Mesothelial cell of epicardium (in vitro differentiated cells): ENCODE results near the gene DCAF10. TPM values are rescaled to one million over a fixed set of nuclear protein-coding genes. Genes with fewer than 3 reads are reported as not detected.
"Not testable (repeated sequence)": the region's sequence is repeated elsewhere in the genome, so short reads cannot be mapped to it uniquely, and the experiment has no call there.

Experiments used
- DNase-seq, 2 experiments: peaks; one replicate each; pipeline ENCODE4 v3.0.0; 2021; ENCODE audit warnings: low spot score in 2 of 2; ENCODE audit not compliant: unreplicated experiment in 2 of 2
- H3K27ac Mint-ChIP-seq: 2 replicates; pipeline ENCODE4 v1.8.0; 2021; ENCODE audit warnings: mixed read lengths
- H3K27me3 Mint-ChIP-seq: 2 replicates; pipeline ENCODE4 v1.8.0; 2021; ENCODE audit warnings: low read depth, mixed read lengths
- H3K36me3 Mint-ChIP-seq: 2 replicates; pipeline ENCODE4 v1.8.0; 2021; ENCODE audit warnings: mixed read lengths
- H3K4me1 Mint-ChIP-seq: 2 replicates; pipeline ENCODE4 v1.8.0; 2021; ENCODE audit warnings: mixed read lengths
- H3K4me3 Mint-ChIP-seq: 2 replicates; pipeline ENCODE4 v1.8.0; 2021; ENCODE audit warnings: mild to moderate bottlenecking, moderate library complexity, mixed read lengths
- H3K9me3 Mint-ChIP-seq: 2 replicates; pipeline ENCODE4 v1.8.0; 2021; ENCODE audit warnings: mixed read lengths
- total RNA-seq: library from RNA; stranded (reverse); gene quantifications from 3 replicates; pipeline ENCODE4 v1.2.1, GENCODE V29; 2021
- TF ChIP-seq, protein P1 (sequence below): fragments of 200-600 bp; sonication (generic); IDR thresholded peaks from one replicate; pipeline ENCODE4 v1.5.0; 2021; ENCODE audit warnings: antibody characterized with exemption; ENCODE audit not compliant: unreplicated experiment

The DCAF10 gene
- total RNA-seq, 1 donor from 2014 or later, result 30.9 TPM

DNA sequence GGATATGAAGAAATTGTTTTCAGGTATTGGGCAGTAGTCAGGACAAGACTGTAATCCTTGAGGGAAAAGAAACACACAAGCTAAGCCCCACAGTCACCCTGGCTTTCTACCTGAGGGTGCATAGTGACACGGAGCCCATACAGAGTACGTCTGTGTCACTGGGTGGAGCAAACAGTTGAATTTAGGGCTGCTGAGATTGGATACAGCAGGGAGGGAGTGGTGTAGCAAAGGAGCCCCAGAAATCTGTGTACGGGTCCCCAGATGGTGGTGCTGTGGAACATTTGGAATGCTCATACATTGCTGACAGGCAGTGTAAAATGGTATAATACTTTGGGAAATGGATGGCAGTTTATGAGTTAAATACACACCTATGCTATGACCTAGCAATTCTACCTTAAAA is 41.9 kb upstream of the DCAF10 start:
- Mint-ChIP-seq H3K36me3 (peaks cover 11% of the 10 kb centered on the region), H3K27ac (no peak overlapping the region), H3K9me3 (no peaks in the 10 kb centered on the region), H3K4me1 (peaks cover 10% of the 10 kb centered on the region), H3K4me3 (no peak overlapping the region), H3K27me3 (no peaks in the 10 kb centered on the region)
- DNase-seq, result no peak
- TF ChIP-seq, protein P1, sequence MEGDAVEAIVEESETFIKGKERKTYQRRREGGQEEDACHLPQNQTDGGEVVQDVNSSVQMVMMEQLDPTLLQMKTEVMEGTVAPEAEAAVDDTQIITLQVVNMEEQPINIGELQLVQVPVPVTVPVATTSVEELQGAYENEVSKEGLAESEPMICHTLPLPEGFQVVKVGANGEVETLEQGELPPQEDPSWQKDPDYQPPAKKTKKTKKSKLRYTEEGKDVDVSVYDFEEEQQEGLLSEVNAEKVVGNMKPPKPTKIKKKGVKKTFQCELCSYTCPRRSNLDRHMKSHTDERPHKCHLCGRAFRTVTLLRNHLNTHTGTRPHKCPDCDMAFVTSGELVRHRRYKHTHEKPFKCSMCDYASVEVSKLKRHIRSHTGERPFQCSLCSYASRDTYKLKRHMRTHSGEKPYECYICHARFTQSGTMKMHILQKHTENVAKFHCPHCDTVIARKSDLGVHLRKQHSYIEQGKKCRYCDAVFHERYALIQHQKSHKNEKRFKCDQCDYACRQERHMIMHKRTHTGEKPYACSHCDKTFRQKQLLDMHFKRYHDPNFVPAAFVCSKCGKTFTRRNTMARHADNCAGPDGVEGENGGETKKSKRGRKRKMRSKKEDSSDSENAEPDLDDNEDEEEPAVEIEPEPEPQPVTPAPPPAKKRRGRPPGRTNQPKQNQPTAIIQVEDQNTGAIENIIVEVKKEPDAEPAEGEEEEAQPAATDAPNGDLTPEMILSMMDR, result no peak

- no peak overlapping the region for H3K27ac Mint-ChIP-seq
- no peaks in the 10 kb centered on the region for H3K4me1 Mint-ChIP-seq
- TF ChIP-seq, protein P1, result no peak
- H3K4me3 Mint-ChIP-seq, result no peak overlapping the region
- peaks cover 20% of the 10 kb centered on the region for H3K36me3 Mint-ChIP-seq
- no peaks in the 10 kb centered on the region for H3K27me3 Mint-ChIP-seq
- no peak for DNase-seq
- no peaks in the 10 kb centered on the region for H3K9me3 Mint-ChIP-seq
Measured at GRCh38 chr9:37760416-37761161, 40.0 kb upstream of the DCAF10 start.

DNA sequence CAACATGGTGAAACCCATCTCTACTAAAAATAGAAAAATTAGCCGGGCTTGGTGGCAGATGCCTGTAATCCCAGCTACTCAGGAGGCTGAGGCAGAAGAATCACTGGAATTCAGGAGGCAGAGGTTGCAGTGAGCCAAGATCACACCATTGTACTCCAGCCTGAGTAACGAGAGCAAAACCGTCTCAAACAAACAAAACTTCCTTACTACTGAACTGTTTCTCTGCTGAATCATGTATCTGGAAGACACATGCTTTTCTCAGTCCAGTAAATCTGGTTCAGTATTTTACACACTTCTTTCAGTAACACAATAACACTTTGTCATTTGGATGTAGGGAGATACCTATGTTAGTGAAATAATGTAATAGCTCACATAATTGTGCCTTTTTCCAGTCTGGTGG is 39.1 kb upstream of the DCAF10 start:
- no peak overlapping the region for H3K4me3 Mint-ChIP-seq
- DNase-seq, result no peak

DNA sequence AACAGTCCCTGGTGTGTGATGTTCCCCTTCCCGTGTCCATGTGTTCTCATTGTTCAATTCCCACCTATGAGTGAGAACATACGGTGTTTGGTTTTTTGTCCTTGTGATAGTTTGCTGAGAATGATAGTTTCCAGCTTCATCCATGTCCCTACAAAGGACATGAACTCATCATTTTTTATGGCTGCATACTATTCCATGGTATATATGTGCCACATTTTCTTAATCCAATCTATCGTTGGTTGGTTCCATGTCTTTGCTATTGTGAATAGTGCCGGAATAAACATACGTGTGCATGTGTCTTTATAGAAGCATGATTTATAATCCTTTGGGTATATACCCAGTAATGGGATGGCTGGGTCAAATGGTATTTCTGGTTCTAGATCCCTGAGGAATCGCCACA is 35.3 kb upstream of the DCAF10 start:
- DNase-seq, H3K4me1 Mint-ChIP-seq, H3K4me3 Mint-ChIP-seq, H3K9me3 Mint-ChIP-seq, H3K27ac Mint-ChIP-seq, H3K27me3 Mint-ChIP-seq: not testable (repeated sequence)
- peaks cover 30% of the 10 kb centered on the region for H3K36me3 Mint-ChIP-seq

More for the DNA sequence above, 39.1 kb upstream of the DCAF10 start:
- peaks cover 3% of the 10 kb centered on the region for H3K9me3 Mint-ChIP-seq
- peaks cover 23% of the 10 kb centered on the region for H3K36me3 Mint-ChIP-seq
- H3K27ac Mint-ChIP-seq, result no peak overlapping the region
- H3K27me3 Mint-ChIP-seq, result no peaks in the 10 kb centered on the region
- no peaks in the 10 kb centered on the region for H3K4me1 Mint-ChIP-seq
- TF ChIP-seq, protein P1, result no peak

- peaks cover 25% of the 10 kb centered on the region for H3K36me3 Mint-ChIP-seq
- no peaks in the 10 kb centered on the region for H3K27me3 Mint-ChIP-seq
- H3K4me1 Mint-ChIP-seq, result no peaks in the 10 kb centered on the region
- peaks cover 4% of the 10 kb centered on the region for H3K9me3 Mint-ChIP-seq
- TF ChIP-seq, protein P1, result no peak
- no peak for DNase-seq
- no peak overlapping the region for H3K4me3 Mint-ChIP-seq
- no peak overlapping the region for H3K27ac Mint-ChIP-seq
Measured at GRCh38 chr9:37769306-37769705, 31.3 kb upstream of the DCAF10 start.

DNA sequence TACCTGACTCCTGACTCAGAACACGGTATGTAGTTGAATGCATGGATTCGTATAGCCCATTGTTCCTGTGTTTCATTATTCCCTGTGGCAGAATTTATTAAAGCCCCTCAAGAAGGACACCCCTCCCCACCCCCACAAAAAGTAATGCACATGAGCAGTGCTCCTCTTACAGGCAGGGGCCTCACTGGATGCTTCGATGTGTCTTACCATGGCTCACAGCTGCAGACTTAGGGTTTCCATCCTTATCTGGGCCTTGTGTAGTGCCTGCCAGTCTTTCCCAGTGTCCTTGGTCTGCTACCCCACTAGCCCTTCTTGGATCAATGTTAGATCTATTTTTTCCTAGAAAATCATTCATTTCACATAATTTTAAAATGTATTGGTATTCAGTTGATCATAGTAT is 30.6 kb upstream of the DCAF10 start:
- no peaks in the 10 kb centered on the region for H3K27me3 Mint-ChIP-seq
- H3K36me3 Mint-ChIP-seq, result peaks cover 27% of the 10 kb centered on the region
- no peak overlapping the region for H3K27ac Mint-ChIP-seq
- TF ChIP-seq, protein P1, result no peak
- no peaks in the 10 kb centered on the region for H3K4me1 Mint-ChIP-seq
- no peak overlapping the region for H3K4me3 Mint-ChIP-seq
- no peak for DNase-seq
- H3K9me3 Mint-ChIP-seq, result peaks cover 4% of the 10 kb centered on the region
